Esophagus muscularis mucosa (tissue), 4 donors: Measurements from ENCODE around the gene SREBF1. TPM values are rescaled to one million over a fixed set of nuclear protein-coding genes. Genes with fewer than 3 reads are reported as not detected.

Source experiments
- DNase-seq: peaks from one replicate; pipeline ENCODE4 v3.0.0-alpha.2; 2017; ENCODE audit errors: extremely low spot score
- H3K27ac ChIP-seq, 4 donors: fragments of 200-600 bp; sonication (generic); replicated peaks in 1 of 4; 1 replicate in 3 of 4; 2 replicates in 1 of 4; pipeline ENCODE4 v1.5.1; 2016 to 2019; ENCODE audit warnings: mild to moderate bottlenecking in 1 of 4
- H3K27me3 ChIP-seq, 4 donors: fragments of 200-600 bp; sonication (generic); one replicate each; pipeline versions ENCODE4 v1.5.1 to v1.6.0; 2016 to 2019
- H3K36me3 ChIP-seq, 4 donors: fragments of 200-600 bp; sonication (generic); one replicate each; pipeline ENCODE4 v1.5.1; 2016 to 2019
- H3K4me1 ChIP-seq, 4 donors: fragments of 200-600 bp; sonication (generic); one replicate each; pipeline ENCODE4 v1.5.1; 2016 to 2019
- H3K4me3 ChIP-seq, 4 donors: fragments of 200-600 bp; sonication (generic); 1 replicate in 2 of 4; 2 replicates in 2 of 4; pipeline ENCODE4 v1.5.1; 2016 to 2019; ENCODE audit warnings: mild to moderate bottlenecking in 4 of 4, moderate library complexity in 1 of 4
- H3K9me3 ChIP-seq, 4 donors: fragments of 200-600 bp; sonication (generic); 1 replicate in 3 of 4; 2 replicates in 1 of 4; pipeline ENCODE4 v1.5.1; 2016 to 2019
- EP300 ChIP-seq: sonication (generic); formaldehyde crosslinking; IDR thresholded peaks from one replicate; pipeline ENCODE4 v1.6.1; 2017; ENCODE audit warnings: antibody characterized with exemption
- POLR2A ChIP-seq: fragments of 450-650 bp; IDR thresholded peaks from one replicate; pipeline ENCODE4 v1.6.1; 2017; ENCODE audit warnings: antibody characterized with exemption, moderate library complexity, mild to moderate bottlenecking, low read depth
- POLR2AphosphoS5 ChIP-seq, 2 donors: sonication (generic); formaldehyde crosslinking; IDR thresholded peaks; one replicate each; pipeline ENCODE4 v1.6.1; 2017; ENCODE audit warnings: antibody characterized with exemption in 2 of 2
- WGBS: methylation state at CpG from one replicate; pipeline ENCODE4 v1.1.5; 2018; 5-methylcytosine and 5-hydroxymethylcytosine counted together
- intact Hi-C: fragments of 100-400 bp; cut with DNase I; formaldehyde crosslinking; loops from one replicate; pipeline ENCODE4 v1.15.1; 2023
- total RNA-seq, 4 donors: library from RNA; depleted of rRNA; stranded (reverse); fragments of >200 nt; gene quantifications; one replicate each; pipeline versions ENCODE4 v1.1.0 to v1.2.1, GENCODE V29; 2016
- TF ChIP-seq, protein P1 (sequence below), 3 experiments: fragments of 200-600 bp in 2 of 3; fragments of 450-650 bp in 1 of 3; sonication (generic) in 2 of 3; IDR thresholded peaks; one replicate each; pipeline ENCODE4 v1.5.1; 2017 to 2019; ENCODE audit warnings: antibody characterized with exemption in 3 of 3, mild to moderate bottlenecking in 2 of 3, moderate library complexity in 1 of 3

Gene SREBF1
- total RNA-seq, 4 donors from 2014 or later, result 28.1 to 62.6 (median 39.7) TPM

DNA sequence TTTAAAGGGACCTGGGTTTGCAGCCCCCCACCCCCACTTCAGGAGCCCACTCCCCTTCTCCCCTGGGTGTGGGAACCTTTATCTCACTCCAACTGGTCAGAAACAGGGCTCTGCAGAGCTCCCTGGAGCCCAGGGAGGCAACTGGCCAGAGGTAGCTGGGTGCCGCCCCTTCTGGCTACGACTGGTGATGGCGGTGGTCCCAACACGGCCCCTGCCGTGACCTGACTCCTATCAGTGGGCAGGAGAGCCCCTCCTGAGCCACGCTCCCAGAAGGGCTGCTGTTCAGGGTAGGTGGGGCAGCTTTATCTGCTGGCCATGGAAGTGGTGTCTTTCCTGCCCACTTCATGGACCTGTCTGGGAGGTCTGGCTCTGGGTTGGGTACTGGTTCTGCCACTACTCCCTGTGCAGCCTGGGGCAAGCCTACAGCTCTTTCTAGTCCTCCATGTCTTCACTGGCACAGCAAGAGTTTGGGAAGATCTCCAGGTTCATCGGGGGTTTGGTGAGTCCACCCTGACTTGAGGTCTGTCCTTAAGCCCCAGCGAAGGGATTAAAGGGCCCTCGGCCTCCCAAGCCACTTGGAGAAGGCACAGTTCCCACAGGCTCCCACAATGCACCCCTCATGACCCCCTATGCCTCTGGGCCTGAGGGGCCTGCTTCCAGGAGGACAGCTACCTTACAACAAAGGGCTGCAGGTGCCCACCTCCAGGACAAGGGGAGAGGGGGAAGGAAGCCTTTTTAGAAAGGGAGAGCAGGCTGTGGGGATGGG is 5.5 kb upstream of the SREBF1 start:
- Histone ChIP-seq H3K4me1 (peaks cover 44 to 51% (median 50%) of the 10 kb centered on the region in 4 donors), H3K9me3 (no peaks in the 10 kb centered on the region), H3K27ac (peak overlapping the region; percentile 37 to 100 (median 97))

DNA sequence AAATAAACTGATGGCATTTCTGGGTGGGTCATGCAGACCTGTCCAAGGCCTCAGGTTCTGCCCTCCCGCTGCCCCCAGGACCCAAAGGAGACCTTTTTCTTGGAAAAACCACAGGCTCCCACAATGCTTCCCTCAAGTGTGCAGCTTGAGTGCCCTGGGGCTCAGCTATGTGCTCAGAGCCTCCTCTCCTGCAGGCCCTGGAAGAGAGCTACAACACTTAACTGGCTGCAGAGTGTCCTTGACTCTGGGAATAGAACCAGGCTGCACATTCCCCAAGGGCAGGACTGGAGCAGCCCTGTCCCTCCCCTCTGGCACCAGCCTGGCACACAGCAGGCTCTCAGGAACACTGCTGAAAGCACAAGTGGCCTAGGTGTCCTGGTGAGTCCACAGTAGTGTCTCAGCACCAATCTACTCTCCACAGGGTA is 4.8 kb upstream of the SREBF1 start:
- intact Hi-C loops, result no loop called here
- no CpG with 5 or more reads among the region's 1 CpG for whole genome bisulfite sequencing
- peak overlapping the region; percentile 95 to 100 (median 99) for H3K27ac ChIP-seq
- no peak for DNase-seq
- H3K27me3 ChIP-seq, result no peaks in the 10 kb centered on the region
- H3K4me3 ChIP-seq, result no peak overlapping the region
- H3K9me3 ChIP-seq, result no peaks in the 10 kb centered on the region
- H3K36me3 ChIP-seq, result peaks cover 0 to 15% (median 8%) of the 10 kb centered on the region in 4 donors
- TF ChIP-seq POLR2A, result no peak
- TF ChIP-seq POLR2AphosphoS5 (IDR thresholded peaks at IDR 0.05), result no peak
- no peak for TF ChIP-seq EP300
- TF ChIP-seq, protein P1, sequence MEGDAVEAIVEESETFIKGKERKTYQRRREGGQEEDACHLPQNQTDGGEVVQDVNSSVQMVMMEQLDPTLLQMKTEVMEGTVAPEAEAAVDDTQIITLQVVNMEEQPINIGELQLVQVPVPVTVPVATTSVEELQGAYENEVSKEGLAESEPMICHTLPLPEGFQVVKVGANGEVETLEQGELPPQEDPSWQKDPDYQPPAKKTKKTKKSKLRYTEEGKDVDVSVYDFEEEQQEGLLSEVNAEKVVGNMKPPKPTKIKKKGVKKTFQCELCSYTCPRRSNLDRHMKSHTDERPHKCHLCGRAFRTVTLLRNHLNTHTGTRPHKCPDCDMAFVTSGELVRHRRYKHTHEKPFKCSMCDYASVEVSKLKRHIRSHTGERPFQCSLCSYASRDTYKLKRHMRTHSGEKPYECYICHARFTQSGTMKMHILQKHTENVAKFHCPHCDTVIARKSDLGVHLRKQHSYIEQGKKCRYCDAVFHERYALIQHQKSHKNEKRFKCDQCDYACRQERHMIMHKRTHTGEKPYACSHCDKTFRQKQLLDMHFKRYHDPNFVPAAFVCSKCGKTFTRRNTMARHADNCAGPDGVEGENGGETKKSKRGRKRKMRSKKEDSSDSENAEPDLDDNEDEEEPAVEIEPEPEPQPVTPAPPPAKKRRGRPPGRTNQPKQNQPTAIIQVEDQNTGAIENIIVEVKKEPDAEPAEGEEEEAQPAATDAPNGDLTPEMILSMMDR (IDR thresholded peaks at IDR 0.05), result no peak
- H3K4me1 ChIP-seq, result peaks cover 50 to 56% (median 56%) of the 10 kb centered on the region in 4 donors

More for the DNA sequence above, 5.5 kb upstream of the SREBF1 start:
- Histone ChIP-seq H3K4me3 (no peak overlapping the region), H3K36me3 (peaks cover 0 to 22% (median 15%) of the 10 kb centered on the region in 4 donors), H3K27me3 (no peaks in the 10 kb centered on the region)
- intact Hi-C loops, result no loop called here
- DNase-seq, result no peak
- WGBS, result 63% methylated on average over 4 of the region's 9 CpGs
- TF ChIP-seq POLR2A, result no peak
- TF ChIP-seq POLR2AphosphoS5 (IDR thresholded peaks at IDR 0.05), result no peak
- no peak for TF ChIP-seq EP300
- TF ChIP-seq, protein P1 (IDR thresholded peaks at IDR 0.05), result no peak

DNA sequence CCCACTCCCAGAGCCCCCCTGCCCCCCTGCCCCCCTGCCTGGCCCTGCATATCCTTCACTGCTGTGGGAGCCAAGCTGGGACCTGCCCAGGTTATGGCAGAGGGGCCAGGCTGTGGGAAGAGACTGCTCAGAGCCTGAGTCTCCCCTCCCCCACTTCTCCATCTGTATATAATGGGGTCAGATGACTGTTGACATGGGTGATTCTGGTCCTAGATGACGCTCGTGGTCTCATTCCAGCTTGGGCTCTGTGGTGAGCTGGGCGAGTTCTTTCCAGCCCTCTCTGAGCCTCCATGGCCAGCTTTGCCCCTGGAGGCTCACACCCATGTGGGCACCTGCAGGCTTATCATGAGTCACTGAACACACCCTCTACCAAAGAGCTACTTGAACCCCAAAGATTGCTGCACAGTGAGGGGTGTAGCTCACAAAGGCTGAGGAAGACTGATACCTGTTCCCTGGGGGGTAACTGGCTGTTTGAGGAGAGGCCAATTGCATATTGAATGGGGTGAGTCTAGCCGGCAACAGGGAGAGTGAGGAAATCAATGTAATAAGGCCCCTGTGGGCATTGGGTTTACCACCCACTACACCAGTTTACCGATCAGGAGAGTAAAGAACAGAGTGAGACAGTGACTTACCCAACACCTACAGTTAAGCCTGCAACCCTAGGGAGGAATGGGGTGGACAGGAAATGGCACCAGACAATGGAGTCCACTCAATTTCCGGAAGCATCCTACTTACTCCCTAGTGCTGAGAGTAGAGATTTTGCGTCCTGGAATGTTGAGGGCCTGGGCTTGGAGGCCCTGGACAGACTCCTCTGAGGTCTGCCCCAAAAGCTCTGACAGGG is 4.2 kb upstream of the SREBF1 start:
- Histone ChIP-seq H3K27me3 (no peaks in the 10 kb centered on the region), H3K4me1 (peaks cover 50 to 59% (median 57%) of the 10 kb centered on the region in 4 donors), H3K27ac (peak overlapping the region; percentile 95 to 100 (median 99)), H3K36me3 (peaks cover 0 to 9% (median 2%) of the 10 kb centered on the region in 4 donors), H3K9me3 (no peaks in the 10 kb centered on the region), H3K4me3 (peak overlapping the region; percentile 59 to 70 (median 64))
- DNase-seq, result no peak
- intact Hi-C loops, result no loop called here
- TF ChIP-seq EP300 (no peak), POLR2A (no peak), POLR2AphosphoS5 (IDR thresholded peaks at IDR 0.05) (no peak)
- TF ChIP-seq, protein P1 (IDR thresholded peaks at IDR 0.05), result no peak
- 59% methylated on average over 5 of the region's 7 CpGs for WGBS

DNA sequence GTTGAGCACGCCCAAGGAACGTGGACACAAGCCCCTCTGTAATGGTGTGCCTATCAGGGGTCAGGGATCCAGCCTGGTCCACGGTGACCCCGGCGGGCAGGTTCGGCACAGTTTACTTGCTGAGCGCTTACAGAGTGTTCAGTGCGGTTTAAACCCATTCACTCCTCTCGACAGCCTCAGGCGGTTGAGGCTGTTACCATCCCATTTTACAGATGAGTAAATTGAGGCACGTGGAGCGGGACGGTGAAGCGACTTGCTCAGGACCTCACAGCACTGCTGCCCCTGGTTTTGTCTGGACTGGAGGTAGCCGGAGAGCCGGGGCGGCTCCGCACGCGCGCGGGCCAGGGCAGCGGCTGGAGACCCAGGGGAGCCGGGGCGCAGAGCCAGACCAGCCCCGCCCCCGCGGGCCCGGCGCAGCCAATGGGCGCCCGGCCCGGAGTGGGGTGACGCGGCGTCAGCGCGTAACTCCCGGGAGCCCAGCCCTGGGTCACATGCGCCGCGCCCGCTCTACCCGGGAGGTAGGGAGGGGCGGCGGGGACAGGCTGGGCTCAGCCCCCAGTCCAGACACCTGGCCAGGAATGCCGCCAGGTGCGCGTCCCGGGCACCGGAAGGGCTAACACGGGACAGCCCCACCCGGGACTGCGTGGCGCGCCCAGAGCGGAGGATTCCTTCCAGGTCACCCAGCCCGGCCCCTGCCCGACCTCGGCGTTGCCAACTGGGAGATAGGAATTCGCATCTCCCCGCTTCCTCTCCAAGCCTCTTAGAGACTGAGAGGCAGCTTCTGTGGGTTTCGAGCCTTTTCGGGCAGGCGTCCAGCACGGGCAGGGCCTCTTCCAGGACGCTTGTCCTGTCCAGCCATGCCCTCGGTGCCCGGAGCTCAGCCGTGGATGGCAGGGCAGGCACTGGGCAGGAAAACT is 3.3 kb upstream of the SREBF1 start:
- H3K27me3 ChIP-seq, result no peaks in the 10 kb centered on the region
- H3K4me3 ChIP-seq, result peak overlapping the region; percentile 59 to 70 (median 64)
- intact Hi-C loops, result no loop called here
- 6% methylated on average over 6 of the region's 71 CpGs for WGBS
- peaks cover 59 to 68% (median 66%) of the 10 kb centered on the region in 4 donors for H3K4me1 ChIP-seq
- no peak for DNase-seq
- no peaks in the 10 kb centered on the region for H3K9me3 ChIP-seq
- H3K27ac ChIP-seq, result peak overlapping the region; percentile 95 to 100 (median 99)
- TF ChIP-seq POLR2AphosphoS5 (IDR thresholded peaks at IDR 0.05) (peak; percentile 91 to 96), POLR2A (peak; percentile 38), EP300 (no peak)
- TF ChIP-seq, protein P1 (IDR thresholded peaks at IDR 0.05), result no peak
- no peaks in the 10 kb centered on the region for H3K36me3 ChIP-seq
